Subcutaneous abdominal adipose tissue (tissue), 5 donors: ENCODE results near the gene PPP2R1A.
"Not testable (repeated sequence)": the region's sequence is repeated elsewhere in the genome, so short reads cannot be mapped to it uniquely, and the experiment has no call there.

Experiments
- H3K27ac ChIP-seq: one replicate; pipeline ENCODE4 v1.7.0; 2013; ENCODE audit warnings: low read depth, mild to moderate bottlenecking, inconsistent platforms, low read length, moderate library complexity
- H3K27me3 ChIP-seq, 5 donors: one replicate each; pipeline ENCODE4 v1.7.0; 2013; ENCODE audit warnings: low read length in 5 of 5, inconsistent platforms in 1 of 5; ENCODE audit not compliant: control insufficient read depth in 5 of 5, insufficient read depth in 4 of 5
- H3K36me3 ChIP-seq, 5 donors: one replicate each; pipeline ENCODE4 v1.7.0; 2013; ENCODE audit warnings: low read length in 5 of 5; ENCODE audit not compliant: control insufficient read depth in 5 of 5, insufficient read depth in 5 of 5
- H3K4me1 ChIP-seq, 5 donors: one replicate each; pipeline ENCODE4 v1.7.0; 2013; ENCODE audit warnings: low read length in 5 of 5, mild to moderate bottlenecking in 3 of 5, moderate library complexity in 1 of 5; ENCODE audit not compliant: control insufficient read depth in 5 of 5, insufficient read depth in 5 of 5
- H3K4me3 ChIP-seq, 5 donors: one replicate each; pipeline ENCODE4 v1.7.0; 2013; ENCODE audit warnings: low read length in 5 of 5, low read depth in 1 of 5
- H3K9ac ChIP-seq, 5 donors: one replicate each; pipeline ENCODE4 v1.7.0; 2013; ENCODE audit warnings: low read length in 5 of 5, mild to moderate bottlenecking in 4 of 5, moderate library complexity in 3 of 5
- H3K9me3 ChIP-seq, 5 donors: one replicate each; pipeline ENCODE4 v1.7.0; 2013; ENCODE audit warnings: low read length in 5 of 5; ENCODE audit not compliant: control insufficient read depth in 5 of 5
- donor health status: healthy.
- donor health status: healthy.
- donor health status: healthy.
- donor health status: healthy.
- donor health status: healthy.

Gene PPP2R1A

GRCh38 chr19:52237197-52237596, 47.3 kb downstream of the PPP2R1A start:
- Histone ChIP-seq H3K9ac (no peak overlapping the region), H3K27ac (no peak overlapping the region), H3K4me1 (no peaks in the 10 kb centered on the region), H3K4me3 (no peak overlapping the region), H3K9me3 (no peaks in the 10 kb centered on the region), H3K36me3 (no peaks in the 10 kb centered on the region), H3K27me3 (no peaks in the 10 kb centered on the region)

DNA sequence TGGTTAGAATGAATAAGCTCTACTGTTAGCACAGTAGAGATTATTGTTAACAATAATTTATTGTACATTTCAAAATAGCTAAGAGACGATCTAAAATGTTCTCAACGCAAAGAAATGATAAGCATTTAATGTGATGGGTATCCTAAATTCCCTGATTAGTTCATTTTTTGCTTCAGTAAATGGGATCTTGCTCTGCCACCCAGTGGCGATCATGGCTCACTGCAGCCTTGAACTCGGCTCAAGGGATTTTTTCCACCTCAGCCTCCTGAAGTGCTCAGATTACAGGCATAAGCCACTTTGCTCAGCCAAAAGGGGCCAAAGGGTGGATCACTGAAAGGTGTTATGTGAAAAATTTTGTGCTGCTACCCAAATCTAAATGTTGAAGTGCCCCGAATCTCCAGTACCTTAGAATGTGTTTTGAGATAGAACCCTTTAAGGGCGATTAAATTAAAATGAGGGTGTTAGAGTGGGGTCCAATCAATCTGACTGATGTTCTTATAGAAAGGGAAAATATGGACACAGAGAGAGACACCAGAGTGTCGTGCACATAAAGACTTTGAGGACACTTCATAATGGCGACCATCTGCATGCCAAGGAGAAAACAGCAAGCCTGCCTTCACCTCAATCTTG, 48.0 kb downstream of the PPP2R1A start:
- Histone ChIP-seq H3K27me3 (no peaks in the 10 kb centered on the region), H3K36me3 (no peaks in the 10 kb centered on the region), H3K4me1 (no peaks in the 10 kb centered on the region), H3K4me3 (no peak overlapping the region), H3K9ac (no peak overlapping the region), H3K27ac (no peak overlapping the region), H3K9me3 (no peaks in the 10 kb centered on the region)

DNA sequence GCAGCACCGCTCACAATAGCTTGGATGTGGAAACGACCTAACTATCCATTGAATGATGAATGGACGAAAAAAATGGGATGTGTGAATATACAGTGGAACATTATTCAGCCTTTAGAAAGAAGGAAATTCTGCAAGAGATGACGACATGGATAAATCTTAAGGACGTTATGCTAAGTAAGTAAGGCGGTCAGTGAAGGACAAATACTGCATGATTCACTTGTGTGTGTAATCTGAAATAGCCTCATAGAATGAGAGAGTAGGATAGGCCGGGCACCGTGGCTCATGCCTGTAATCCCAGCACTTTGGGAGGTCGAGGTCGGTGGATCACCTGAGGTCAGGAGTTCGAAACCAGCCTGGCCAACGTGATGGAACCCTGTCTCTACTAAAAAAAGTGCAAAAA, 54.2 kb downstream of the PPP2R1A start:
- H3K27me3 ChIP-seq, result no peaks in the 10 kb centered on the region
- no peaks in the 10 kb centered on the region for H3K4me1 ChIP-seq
- H3K9me3 ChIP-seq, result no peaks in the 10 kb centered on the region
- no peak overlapping the region for H3K9ac ChIP-seq
- no peak overlapping the region for H3K27ac ChIP-seq
- H3K36me3 ChIP-seq, result no peaks in the 10 kb centered on the region
- H3K4me3 ChIP-seq, result no peak overlapping the region

GRCh38 chr19:52248241-52248640, 58.4 kb downstream of the PPP2R1A start:
- H3K4me1 ChIP-seq, result no peaks in the 10 kb centered on the region
- no peaks in the 10 kb centered on the region for H3K9me3 ChIP-seq
- no peaks in the 10 kb centered on the region for H3K36me3 ChIP-seq
- H3K9ac ChIP-seq, result no peak overlapping the region
- H3K4me3 ChIP-seq, result no peak overlapping the region
- no peaks in the 10 kb centered on the region for H3K27me3 ChIP-seq
- H3K27ac ChIP-seq, result no peak overlapping the region

DNA sequence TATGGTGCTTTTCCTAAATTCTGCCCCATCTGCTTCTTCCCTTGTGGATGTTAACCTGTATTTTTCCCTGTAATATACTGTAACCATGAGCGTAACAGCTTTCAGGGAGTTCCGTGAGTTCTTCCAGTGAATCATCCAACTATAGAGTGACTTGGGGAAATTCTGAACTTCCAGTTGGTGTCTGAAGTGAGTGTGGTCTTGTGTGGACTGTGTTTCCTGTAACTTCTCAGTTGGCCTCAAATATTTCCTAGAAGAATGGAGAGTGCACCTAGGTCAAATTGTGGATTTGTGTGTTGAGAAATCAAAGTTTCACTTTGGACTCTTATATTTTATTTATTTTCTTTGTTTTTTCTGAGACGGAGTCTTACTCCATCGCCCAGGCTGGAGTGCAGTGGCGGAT, 68.6 kb downstream of the PPP2R1A start:
- no peaks in the 10 kb centered on the region for H3K9me3 ChIP-seq
- H3K4me1 ChIP-seq, result no peaks in the 10 kb centered on the region
- H3K27ac ChIP-seq, result no peak overlapping the region
- H3K9ac ChIP-seq, result no peak overlapping the region
- H3K36me3 ChIP-seq, result no peaks in the 10 kb centered on the region
- H3K27me3 ChIP-seq, result no peaks in the 10 kb centered on the region
- H3K4me3 ChIP-seq, result no peak overlapping the region

- H3K36me3 ChIP-seq, H3K9me3 ChIP-seq, H3K4me3 ChIP-seq, H3K27ac ChIP-seq, H3K27me3 ChIP-seq, H3K9ac ChIP-seq: not testable (repeated sequence)
- H3K4me1 ChIP-seq, result peaks cover 0 to 14% (median 9%) of the 10 kb centered on the region in 5 donors
Measured at GRCh38 chr19:52265556-52265955, 75.7 kb downstream of the PPP2R1A start.

GRCh38 chr19:52269338-52270261, 79.7 kb downstream of the PPP2R1A start, which contains the start of gene ZNF766:
Gene ZNF766, plus strand, starts transcription at chr19:52269587. Its CDS starts 27 bp downstream, at chr19:52269614.
- Histone ChIP-seq H3K9ac (peak within 1 kb of the TSS; percentile 90 to 99 (median 97)), H3K27me3 (no peaks in the 10 kb centered on the region), H3K4me3 (peak within 1 kb of the TSS; percentile 87 to 99 (median 97)), H3K4me1 (peaks cover 0 to 22% (median 19%) of the 10 kb centered on the region in 5 donors), H3K9me3 (no peaks in the 10 kb centered on the region), H3K36me3 (peaks cover 0 to 14% (median 4%) of the 10 kb centered on the region in 5 donors), H3K27ac (peak within 1 kb of the TSS; percentile 95)

DNA sequence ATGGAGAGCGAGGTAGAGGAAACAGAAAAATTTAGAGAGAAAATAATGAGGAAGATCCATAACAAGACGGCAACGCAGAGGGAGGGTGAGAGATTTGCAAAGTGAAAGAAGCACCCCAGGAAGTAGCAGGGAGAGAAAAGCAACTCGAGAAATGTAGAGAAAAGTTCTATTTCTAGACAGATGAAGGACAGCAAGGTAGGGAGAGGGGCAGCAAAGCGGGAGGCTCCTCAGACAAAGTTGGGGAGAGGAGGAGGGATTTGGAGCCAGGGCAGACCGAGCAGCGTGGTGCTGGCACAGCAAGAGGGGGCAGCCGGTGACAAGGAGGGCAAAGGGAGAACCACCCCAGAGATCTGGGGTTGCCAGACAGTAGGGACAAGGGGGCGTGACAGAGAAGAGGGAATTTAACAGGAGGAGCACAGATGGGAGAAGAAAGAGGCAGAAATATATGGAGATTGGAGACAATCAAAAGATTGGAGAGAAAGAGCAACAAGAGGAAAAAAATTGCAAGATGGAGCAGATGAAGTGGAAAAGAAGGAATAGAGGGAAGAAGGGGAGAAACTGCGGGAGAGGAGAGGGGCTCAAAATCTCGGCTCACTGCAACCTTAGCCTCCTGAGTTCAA, 80.5 kb downstream of the PPP2R1A start:
- peaks cover 0 to 22% (median 19%) of the 10 kb centered on the region in 5 donors for H3K4me1 ChIP-seq
- peak overlapping the region; percentile 87 to 99 (median 95) for H3K4me3 ChIP-seq
- peaks cover 0 to 14% (median 4%) of the 10 kb centered on the region in 5 donors for H3K36me3 ChIP-seq

GRCh38 chr19:52273301-52273700, 83.4 kb downstream of the PPP2R1A start:
- H3K9ac ChIP-seq, result no peak overlapping the region
- no peak overlapping the region for H3K27ac ChIP-seq
- no peaks in the 10 kb centered on the region for H3K9me3 ChIP-seq
- H3K4me3 ChIP-seq, result no peak overlapping the region
- no peaks in the 10 kb centered on the region for H3K27me3 ChIP-seq
- peaks cover 0 to 22% (median 19%) of the 10 kb centered on the region in 5 donors for H3K4me1 ChIP-seq
- H3K36me3 ChIP-seq, result peaks cover 0 to 14% (median 4%) of the 10 kb centered on the region in 5 donors

More for the DNA sequence above, 80.5 kb downstream of the PPP2R1A start:
- no peaks in the 10 kb centered on the region for H3K27me3 ChIP-seq
- peak overlapping the region; percentile 95 for H3K27ac ChIP-seq
- H3K9ac ChIP-seq, result peak overlapping the region; percentile 90 to 99 (median 97)
- no peaks in the 10 kb centered on the region for H3K9me3 ChIP-seq

GRCh38 chr19:52274191-52274590, 84.3 kb downstream of the PPP2R1A start:
- Histone ChIP-seq H3K4me3 (no peak overlapping the region), H3K4me1 (peaks cover 0 to 17% (median 15%) of the 10 kb centered on the region in 5 donors), H3K36me3 (peaks cover 0 to 14% (median 4%) of the 10 kb centered on the region in 5 donors), H3K27ac (no peak overlapping the region), H3K9ac (no peak overlapping the region), H3K27me3 (no peaks in the 10 kb centered on the region), H3K9me3 (no peaks in the 10 kb centered on the region)
